Measurements from ENCODE around the gene PDS5B.

The PDS5B gene

DNA sequence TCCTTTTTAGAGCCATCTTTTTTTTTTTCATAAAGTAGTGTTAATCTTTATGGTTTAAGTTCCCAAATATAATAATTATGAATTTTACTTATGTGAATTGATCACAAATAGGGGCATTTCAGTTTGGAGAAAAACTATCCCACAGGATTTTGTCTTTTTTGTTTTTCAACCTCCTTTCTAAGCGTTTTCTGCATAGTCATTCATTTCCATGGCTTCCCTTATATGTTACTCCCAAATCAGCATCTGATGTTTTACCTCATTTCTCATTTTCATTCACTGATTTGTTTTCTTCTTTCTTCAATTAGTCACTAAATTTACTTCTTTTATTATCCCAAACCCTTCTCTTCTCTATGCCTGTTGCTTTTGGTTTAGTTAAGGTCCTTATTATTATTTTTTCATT lies 24.7 kb downstream of the PDS5B start:
- Mint-ChIP-seq H3K27ac (no peak overlapping the region), H3K4me1 (ENCODE audit: low read depth) (peaks cover 49% of the 10 kb centered on the region), H3K4me3 (no peak overlapping the region), H3K36me3 (peaks cover 24% of the 10 kb centered on the region), H3K9me3 (ENCODE audit: low read depth) (peaks cover 18% of the 10 kb centered on the region), H3K27me3 (no peaks in the 10 kb centered on the region)

DNA sequence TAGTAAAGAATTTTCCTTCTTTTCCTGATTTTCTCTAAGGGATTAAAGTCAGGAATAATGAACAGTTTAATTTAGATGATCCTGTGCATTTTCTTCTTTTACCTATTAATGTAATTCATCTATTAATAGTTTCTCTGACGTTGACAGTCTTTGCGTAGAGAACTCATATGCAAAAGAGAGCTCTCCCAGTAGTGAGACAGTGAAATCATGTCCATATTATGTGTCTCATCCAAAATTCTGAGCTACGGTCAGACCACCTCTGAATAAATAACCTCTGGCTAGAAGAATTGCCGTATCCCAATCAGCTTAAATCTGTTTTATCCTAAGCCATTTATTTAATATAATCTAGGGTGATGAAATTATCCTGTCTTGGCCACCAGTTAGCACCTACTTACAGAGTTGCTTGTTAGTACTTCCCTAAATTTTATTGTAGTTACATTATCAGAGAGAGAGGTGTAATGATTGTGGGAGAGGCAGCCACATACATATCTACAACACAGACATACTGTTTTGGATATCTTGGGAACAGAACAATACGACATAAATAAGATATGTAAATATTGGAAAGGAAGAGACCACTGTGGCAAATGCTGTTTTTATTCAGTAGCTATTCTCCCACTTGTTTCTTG lies 30.7 kb downstream of the PDS5B start:
- Mint-ChIP-seq H3K36me3 (peaks cover 36% of the 10 kb centered on the region), H3K9me3 (ENCODE audit: low read depth) (peaks cover 27% of the 10 kb centered on the region), H3K27ac (no peak overlapping the region)

DNA sequence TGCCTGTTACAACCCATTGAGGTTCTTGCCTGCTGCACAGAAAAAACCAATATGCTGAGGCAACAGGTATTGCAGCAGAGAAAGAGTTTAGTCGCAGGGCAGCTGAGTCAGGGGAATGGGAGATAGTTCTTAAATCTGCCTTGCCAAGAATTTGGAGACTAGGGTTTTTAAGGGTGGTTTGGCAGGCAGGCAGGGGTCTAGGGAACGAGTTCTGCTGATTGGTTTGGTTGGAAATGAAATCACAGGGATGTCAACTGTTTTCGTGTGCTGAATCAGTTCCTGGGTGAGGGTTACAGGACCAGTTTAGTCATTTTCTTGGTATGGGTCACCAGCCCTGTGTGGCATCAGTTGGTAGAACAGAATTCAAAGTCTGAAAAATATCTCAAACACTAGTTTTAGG lies 36.6 kb downstream of the PDS5B start:
- Mint-ChIP-seq H3K9me3 (ENCODE audit: low read depth) (peaks cover 9% of the 10 kb centered on the region), H3K36me3 (peaks cover 20% of the 10 kb centered on the region), H3K4me1 (ENCODE audit: low read depth) (peaks cover 51% of the 10 kb centered on the region), H3K27me3 (no peaks in the 10 kb centered on the region), H3K4me3 (no peak overlapping the region), H3K27ac (no peak overlapping the region)

More for the DNA sequence above, 30.7 kb downstream of the PDS5B start:
- Mint-ChIP-seq H3K27me3 (no peaks in the 10 kb centered on the region), H3K4me1 (ENCODE audit: low read depth) (peaks cover 34% of the 10 kb centered on the region), H3K4me3 (no peak overlapping the region)

DNA sequence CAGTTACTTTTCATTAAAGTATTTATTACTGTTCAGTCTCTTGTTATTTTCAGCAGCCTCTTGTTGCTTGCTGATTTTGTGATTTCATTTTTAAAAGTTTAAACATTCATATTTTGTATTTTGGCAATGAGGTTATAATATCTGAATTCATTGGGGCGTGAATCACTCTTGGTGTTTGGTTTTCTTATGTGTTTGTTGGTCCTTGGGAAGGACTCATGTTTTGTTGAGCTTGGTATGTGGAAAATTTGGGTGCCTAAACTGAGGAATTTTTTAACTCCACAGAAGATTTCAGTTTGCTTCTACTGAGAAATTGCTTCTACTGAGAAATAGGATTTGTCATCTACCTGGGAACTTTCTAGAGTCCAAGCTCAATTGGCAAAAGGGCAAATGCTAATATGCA lies 38.2 kb downstream of the PDS5B start:
- Mint-ChIP-seq H3K27me3 (no peaks in the 10 kb centered on the region), H3K4me1 (ENCODE audit: low read depth) (peaks cover 49% of the 10 kb centered on the region), H3K4me3 (no peak overlapping the region), H3K36me3 (peaks cover 19% of the 10 kb centered on the region), H3K9me3 (ENCODE audit: low read depth) (peaks cover 8% of the 10 kb centered on the region), H3K27ac (no peak overlapping the region)

DNA sequence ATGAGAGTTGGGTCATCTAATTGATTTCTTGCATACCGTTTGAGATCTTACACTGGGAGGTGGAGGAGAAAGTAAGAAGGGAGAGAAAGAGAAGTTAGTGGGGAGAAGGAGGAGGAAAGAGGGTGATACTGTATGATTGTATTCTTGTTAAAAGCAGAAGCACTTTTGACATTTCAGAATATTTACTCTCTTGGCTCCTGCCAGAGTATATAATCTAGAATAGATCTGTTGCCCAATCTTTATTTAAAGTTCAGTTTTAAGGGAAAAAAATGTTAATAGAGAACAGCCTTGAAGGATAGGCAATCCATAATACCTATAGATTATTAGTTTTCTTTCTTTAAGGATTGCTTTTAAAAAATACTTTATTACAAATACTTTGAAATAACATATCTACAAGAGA lies 41.5 kb downstream of the PDS5B start:
- peaks cover 3% of the 10 kb centered on the region for H3K9me3 Mint-ChIP-seq (ENCODE audit: low read depth)
- H3K27me3 Mint-ChIP-seq: no peaks in the 10 kb centered on the region
- no peak overlapping the region for H3K4me3 Mint-ChIP-seq
- peaks cover 54% of the 10 kb centered on the region for H3K4me1 Mint-ChIP-seq (ENCODE audit: low read depth)
- peaks cover 17% of the 10 kb centered on the region for H3K36me3 Mint-ChIP-seq
- H3K27ac Mint-ChIP-seq: no peak overlapping the region

DNA sequence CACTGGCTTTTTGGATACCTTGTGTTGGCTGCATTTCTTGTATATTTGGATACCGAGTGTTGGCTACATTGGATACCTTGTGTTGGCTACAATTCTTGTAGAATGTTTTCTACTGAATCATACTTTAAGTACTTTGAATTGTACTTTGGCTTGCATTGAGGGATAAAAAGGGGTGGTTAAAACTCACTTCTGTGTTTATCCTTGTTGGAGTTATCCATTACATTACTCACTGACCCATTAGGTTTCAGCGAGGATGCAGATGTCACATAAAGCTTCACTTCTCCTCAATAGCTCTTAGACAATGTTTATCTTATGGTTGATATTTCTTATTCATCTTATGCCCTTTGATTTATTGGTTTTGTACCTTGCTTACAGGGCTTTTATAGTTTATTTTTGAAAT lies 43.1 kb downstream of the PDS5B start:
- peaks cover 54% of the 10 kb centered on the region for H3K4me1 Mint-ChIP-seq (ENCODE audit: low read depth)
- no peaks in the 10 kb centered on the region for H3K27me3 Mint-ChIP-seq
- H3K9me3 Mint-ChIP-seq (ENCODE audit: low read depth): peaks cover 3% of the 10 kb centered on the region
- H3K36me3 Mint-ChIP-seq: peaks cover 14% of the 10 kb centered on the region
- H3K27ac Mint-ChIP-seq: no peak overlapping the region
- H3K4me3 Mint-ChIP-seq: no peak overlapping the region

DNA sequence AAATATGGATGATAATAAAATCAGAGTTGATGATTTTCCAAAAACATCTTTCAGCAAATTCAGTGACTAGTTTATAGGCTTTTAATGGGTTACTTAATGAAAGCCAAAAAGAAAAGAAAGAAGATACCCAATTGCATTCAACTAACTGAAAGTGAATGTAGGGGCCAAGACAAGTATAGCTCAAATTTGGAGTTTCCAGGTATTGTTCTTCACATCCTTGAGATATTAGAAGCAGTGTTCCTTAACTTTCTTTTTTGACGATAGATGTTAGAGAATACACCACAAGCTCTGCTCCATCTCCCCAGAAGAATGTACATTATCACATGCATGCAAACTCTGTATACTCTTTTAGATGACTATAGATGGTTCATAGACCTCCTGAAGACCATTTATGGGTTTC lies 43.6 kb downstream of the PDS5B start:
- H3K27ac Mint-ChIP-seq: no peak overlapping the region
- peaks cover 9% of the 10 kb centered on the region for H3K36me3 Mint-ChIP-seq
- peaks cover 49% of the 10 kb centered on the region for H3K4me1 Mint-ChIP-seq (ENCODE audit: low read depth)
- H3K27me3 Mint-ChIP-seq: no peaks in the 10 kb centered on the region
- H3K9me3 Mint-ChIP-seq (ENCODE audit: low read depth): peaks cover 3% of the 10 kb centered on the region
- H3K4me3 Mint-ChIP-seq: no peak overlapping the region

DNA sequence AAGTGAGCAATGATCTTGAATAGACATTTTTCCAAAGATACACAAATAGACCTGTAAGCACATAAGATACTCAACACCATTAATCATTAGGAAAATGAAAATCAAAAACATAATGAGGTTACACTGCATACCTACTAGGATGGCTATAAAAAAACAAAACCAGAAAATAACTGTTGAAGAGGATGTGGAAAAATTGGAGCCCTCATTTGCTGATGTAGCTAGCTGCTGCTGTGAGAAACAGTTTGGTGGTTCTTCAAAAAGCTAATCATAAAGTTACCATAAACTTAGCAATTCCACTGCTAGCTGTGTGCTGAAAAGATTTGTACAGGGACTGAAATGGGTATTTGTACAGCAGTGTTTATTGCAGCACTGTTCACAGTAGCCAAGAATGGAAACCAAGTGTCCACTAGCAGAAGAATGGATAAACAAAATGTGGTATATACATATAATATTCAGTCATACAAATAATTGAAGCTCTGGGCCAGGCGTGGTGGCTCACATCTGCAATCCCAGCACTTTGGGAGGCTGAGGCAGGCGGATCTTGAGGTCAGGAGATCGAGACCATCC lies 46.2 kb downstream of the PDS5B start:
- Mint-ChIP-seq H3K27ac (no peak overlapping the region), H3K4me3 (no peak overlapping the region), H3K27me3 (no peaks in the 10 kb centered on the region), H3K9me3 (ENCODE audit: low read depth) (peaks cover 3% of the 10 kb centered on the region), H3K36me3 (peaks cover 9% of the 10 kb centered on the region), H3K4me1 (ENCODE audit: low read depth) (peaks cover 36% of the 10 kb centered on the region)

DNA sequence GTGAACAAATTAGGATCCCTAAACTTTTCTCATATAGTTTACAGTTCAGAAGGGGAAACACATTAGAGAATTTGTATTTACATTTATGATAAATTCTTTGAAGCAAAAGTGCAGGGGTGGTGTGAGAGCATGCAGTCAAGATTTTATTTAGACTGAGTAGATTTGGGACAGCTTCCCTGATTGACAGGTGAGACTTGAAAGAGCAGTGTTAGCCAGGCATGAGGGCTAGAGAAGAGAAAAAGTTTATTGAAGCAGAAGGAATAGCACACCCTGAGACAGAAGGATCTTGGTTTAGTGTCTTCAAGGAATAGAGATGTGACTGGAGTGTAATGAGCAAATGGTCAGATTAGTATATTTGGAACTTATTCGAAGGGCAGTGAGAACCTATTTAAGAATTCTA lies 50.5 kb downstream of the PDS5B start:
- no peaks in the 10 kb centered on the region for H3K9me3 Mint-ChIP-seq (ENCODE audit: low read depth)
- no peak overlapping the region for H3K27ac Mint-ChIP-seq
- peaks cover 29% of the 10 kb centered on the region for H3K4me1 Mint-ChIP-seq (ENCODE audit: low read depth)

DNA sequence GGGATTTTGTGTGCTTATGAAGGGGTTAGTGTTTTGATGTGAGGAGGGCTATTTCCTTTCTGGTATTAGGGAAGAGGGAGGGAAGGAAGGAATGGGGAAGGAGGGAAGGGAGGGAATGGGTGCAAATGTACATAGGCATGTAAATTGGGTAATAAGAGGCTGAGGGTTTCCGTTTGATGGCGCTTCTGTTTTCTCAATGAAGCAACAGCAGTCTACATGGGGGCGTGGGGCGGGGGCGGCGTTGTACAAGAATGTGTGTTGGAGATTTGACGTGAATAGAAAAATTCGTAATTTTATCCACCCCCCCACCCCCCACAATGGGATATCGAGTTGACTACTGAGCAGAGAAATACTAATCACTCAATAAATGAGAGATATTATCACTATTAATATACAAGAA lies 52.5 kb downstream of the PDS5B start:
- H3K9me3 Mint-ChIP-seq (ENCODE audit: low read depth): no peaks in the 10 kb centered on the region
- no peak overlapping the region for H3K4me3 Mint-ChIP-seq
- H3K27ac Mint-ChIP-seq: no peak overlapping the region
- H3K27me3 Mint-ChIP-seq: no peaks in the 10 kb centered on the region
- peaks cover 34% of the 10 kb centered on the region for H3K4me1 Mint-ChIP-seq (ENCODE audit: low read depth)
- H3K36me3 Mint-ChIP-seq: no peaks in the 10 kb centered on the region

More for the DNA sequence above, 50.5 kb downstream of the PDS5B start:
- Mint-ChIP-seq H3K4me3 (no peak overlapping the region), H3K36me3 (no peaks in the 10 kb centered on the region), H3K27me3 (no peaks in the 10 kb centered on the region)

DNA sequence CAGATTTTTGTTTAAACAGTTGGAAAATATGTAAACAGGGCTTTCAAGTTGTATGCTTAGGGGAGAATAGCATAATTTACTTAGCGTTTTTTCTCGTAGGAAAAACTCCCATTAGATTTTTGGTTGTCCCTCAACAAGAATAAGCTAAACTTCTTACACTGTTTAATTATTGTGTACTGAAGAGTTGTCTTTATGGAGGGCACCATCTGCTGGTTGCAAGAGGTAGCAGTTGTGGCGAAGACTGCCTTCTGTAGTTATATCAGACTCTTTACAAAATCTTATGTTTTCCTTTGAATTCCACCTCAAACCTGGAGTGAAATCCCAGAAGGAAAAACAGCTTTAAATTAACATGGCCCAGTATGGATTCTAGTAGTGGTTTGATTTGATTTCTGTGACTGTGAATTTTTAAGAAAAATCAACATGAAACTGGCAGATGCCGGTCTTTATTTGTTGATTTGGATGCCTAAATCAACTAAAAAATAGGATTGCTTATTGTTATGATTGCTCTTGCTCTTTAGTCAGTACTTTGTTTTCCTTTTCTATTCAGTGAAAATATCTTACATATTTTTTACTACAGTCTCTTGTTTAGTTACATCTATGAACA lies 53.4 kb downstream of the PDS5B start:
- H3K9me3 Mint-ChIP-seq (ENCODE audit: low read depth): no peaks in the 10 kb centered on the region
- H3K4me1 Mint-ChIP-seq (ENCODE audit: low read depth): peaks cover 33% of the 10 kb centered on the region
- no peaks in the 10 kb centered on the region for H3K36me3 Mint-ChIP-seq
- H3K27ac Mint-ChIP-seq: no peak overlapping the region
- H3K4me3 Mint-ChIP-seq: no peak overlapping the region
- H3K27me3 Mint-ChIP-seq: no peaks in the 10 kb centered on the region

DNA sequence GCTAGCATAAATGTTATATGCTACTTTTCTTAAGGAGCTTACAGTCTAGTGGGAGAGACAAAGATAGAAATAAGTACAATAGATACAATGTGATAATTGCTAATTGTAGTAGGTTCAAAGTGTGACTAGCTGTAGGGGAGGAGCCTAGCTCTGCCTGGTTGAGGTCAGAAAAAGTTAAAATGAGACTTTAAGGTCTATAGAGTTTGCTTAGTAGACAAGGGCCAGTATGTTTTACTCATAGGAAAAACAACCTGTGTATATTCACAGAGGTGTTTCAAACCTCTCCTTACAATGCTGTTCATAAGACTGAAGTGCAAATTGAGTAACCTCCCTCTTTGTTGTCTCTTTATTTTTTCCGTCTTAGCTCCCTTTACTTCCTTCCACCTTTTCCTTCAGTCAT lies 56.1 kb downstream of the PDS5B start:
- Mint-ChIP-seq H3K9me3 (ENCODE audit: low read depth) (no peaks in the 10 kb centered on the region), H3K4me1 (ENCODE audit: low read depth) (peaks cover 57% of the 10 kb centered on the region), H3K27me3 (no peaks in the 10 kb centered on the region), H3K27ac (no peak overlapping the region), H3K4me3 (no peak overlapping the region), H3K36me3 (no peaks in the 10 kb centered on the region)

DNA sequence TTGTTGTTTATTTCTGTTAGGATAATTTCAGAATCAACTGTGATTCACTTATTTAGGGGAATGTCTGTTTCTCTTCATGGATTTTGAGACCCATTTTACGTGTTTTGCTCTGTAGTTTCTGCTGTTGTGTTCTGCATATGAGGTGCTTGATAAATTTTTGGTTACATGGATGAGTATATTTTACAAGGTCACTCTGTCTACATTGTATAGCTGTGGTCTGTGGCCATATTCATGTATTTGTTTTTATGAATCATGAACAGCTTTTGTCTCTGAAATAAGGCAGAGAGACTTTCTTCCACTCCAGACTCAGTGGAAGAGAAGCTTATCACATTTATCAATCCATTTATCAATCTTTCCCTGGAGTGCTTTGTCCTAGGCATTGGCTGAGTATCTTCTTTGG lies 56.6 kb downstream of the PDS5B start:
- H3K4me1 Mint-ChIP-seq (ENCODE audit: low read depth): peaks cover 61% of the 10 kb centered on the region
- H3K27me3 Mint-ChIP-seq: no peaks in the 10 kb centered on the region
- no peaks in the 10 kb centered on the region for H3K9me3 Mint-ChIP-seq (ENCODE audit: low read depth)
- no peak overlapping the region for H3K4me3 Mint-ChIP-seq
- H3K27ac Mint-ChIP-seq: no peak overlapping the region
- H3K36me3 Mint-ChIP-seq: no peaks in the 10 kb centered on the region

DNA sequence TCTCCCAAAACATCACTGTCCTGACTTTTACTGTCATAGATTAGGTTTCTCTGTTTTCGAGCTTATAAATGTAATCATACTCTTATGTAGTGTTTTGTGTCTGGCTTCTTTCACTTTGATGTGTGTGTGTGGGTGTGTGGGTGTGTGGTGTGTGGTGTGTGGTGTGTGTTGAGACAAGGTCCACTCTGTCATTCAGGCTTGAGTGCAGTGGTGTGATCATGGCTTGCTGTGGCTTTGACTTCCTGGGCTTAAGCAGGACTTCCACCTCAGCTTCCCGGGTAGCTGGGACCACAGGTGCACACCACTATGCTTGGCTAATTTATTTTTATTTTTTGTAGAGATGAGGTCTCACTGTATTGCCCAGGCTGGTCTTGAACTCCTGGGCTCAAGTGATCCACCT lies 59.6 kb downstream of the PDS5B start:
- peak overlapping the region; percentile 0 for H3K4me3 Mint-ChIP-seq
- H3K27ac Mint-ChIP-seq: peak overlapping the region; percentile 11
- H3K9me3 Mint-ChIP-seq (ENCODE audit: low read depth): no peaks in the 10 kb centered on the region
- H3K4me1 Mint-ChIP-seq (ENCODE audit: low read depth): peaks cover 69% of the 10 kb centered on the region
- no peaks in the 10 kb centered on the region for H3K36me3 Mint-ChIP-seq
- H3K27me3 Mint-ChIP-seq: no peaks in the 10 kb centered on the region

DNA sequence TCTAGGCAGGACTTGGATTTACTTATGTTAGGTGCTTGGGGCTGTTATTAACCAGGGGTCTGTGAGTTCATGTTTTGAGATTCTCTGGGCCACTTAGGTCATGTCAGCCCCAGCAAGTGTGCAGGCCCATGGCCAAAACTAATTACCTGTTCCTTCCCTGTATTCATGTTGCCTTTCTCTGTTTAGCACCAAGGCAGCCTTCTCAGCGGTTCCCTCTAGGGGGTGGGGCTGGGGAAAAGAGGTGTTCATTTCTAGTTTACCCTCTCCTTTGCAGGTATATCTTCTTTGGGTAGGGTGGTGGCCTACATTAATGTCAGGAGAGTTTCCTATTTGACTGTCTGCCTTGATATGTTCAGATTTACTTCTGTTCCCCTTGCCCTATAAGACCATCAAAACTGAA lies 61.7 kb downstream of the PDS5B start:
- Mint-ChIP-seq H3K9me3 (ENCODE audit: low read depth) (no peaks in the 10 kb centered on the region), H3K4me1 (ENCODE audit: low read depth) (peaks cover 58% of the 10 kb centered on the region), H3K27me3 (no peaks in the 10 kb centered on the region), H3K36me3 (no peaks in the 10 kb centered on the region), H3K4me3 (no peak overlapping the region), H3K27ac (no peak overlapping the region)
